Epithelial cell of esophagus (primary cell): ENCODE results near the gene FAM3C.
A peak's percentile ranks its signal among the peaks of the same experiment; 100 is the strongest.

Source experiments
- DNase-seq: peaks from one replicate; pipeline ENCODE4 v3.0.0; 2010; ENCODE audit warnings: low read depth
- H3K4me3 ChIP-seq: 2 replicates; pipeline ENCODE4 v1.5.1; 2011; ENCODE audit warnings: mild to moderate bottlenecking, low read length, control low read depth
- TF ChIP-seq, protein P1 (sequence below): IDR thresholded peaks from 2 replicates; pipeline ENCODE4 v1.5.1; 2011; ENCODE audit warnings: low read depth, mild to moderate bottlenecking, low read length, control low read depth, inconsistent platforms; ENCODE audit not compliant: insufficient read depth; ENCODE audit errors: missing control alignments

FAM3C gene

DNA sequence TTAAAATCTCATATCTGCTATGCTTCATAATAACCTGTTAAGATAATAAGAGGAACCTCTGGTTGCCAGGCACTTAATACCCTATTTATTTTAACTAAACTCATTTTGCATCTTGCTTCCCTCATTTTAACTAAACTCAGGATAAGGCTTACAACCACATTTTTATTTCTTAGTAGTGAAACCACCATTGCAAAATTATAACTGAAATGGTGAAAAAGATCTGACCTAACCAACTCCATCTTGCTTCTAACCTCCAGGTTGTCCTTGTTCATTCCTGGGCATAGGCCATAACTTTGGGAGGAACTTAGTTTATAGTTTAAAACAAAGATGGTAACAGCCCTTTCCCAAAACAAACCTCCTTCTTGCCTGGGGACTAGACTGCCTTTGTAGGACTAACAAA, 6.0 kb downstream of the FAM3C start:
- no peak overlapping the region for H3K4me3 ChIP-seq
- TF ChIP-seq, protein P1, sequence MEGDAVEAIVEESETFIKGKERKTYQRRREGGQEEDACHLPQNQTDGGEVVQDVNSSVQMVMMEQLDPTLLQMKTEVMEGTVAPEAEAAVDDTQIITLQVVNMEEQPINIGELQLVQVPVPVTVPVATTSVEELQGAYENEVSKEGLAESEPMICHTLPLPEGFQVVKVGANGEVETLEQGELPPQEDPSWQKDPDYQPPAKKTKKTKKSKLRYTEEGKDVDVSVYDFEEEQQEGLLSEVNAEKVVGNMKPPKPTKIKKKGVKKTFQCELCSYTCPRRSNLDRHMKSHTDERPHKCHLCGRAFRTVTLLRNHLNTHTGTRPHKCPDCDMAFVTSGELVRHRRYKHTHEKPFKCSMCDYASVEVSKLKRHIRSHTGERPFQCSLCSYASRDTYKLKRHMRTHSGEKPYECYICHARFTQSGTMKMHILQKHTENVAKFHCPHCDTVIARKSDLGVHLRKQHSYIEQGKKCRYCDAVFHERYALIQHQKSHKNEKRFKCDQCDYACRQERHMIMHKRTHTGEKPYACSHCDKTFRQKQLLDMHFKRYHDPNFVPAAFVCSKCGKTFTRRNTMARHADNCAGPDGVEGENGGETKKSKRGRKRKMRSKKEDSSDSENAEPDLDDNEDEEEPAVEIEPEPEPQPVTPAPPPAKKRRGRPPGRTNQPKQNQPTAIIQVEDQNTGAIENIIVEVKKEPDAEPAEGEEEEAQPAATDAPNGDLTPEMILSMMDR = no peak
- no peak for DNase-seq

- no peak overlapping the region for H3K4me3 ChIP-seq
- DNase-seq = no peak
- TF ChIP-seq, protein P1 = no peak
Measured at GRCh38 chr7:121388950-121389349, 7.2 kb downstream of the FAM3C start.

GRCh38 chr7:121385800-121386179, 10.3 kb downstream of the FAM3C start:
- H3K4me3 ChIP-seq = no peak overlapping the region
- DNase-seq = peak; percentile 10
- TF ChIP-seq, protein P1 = no peak

GRCh38 chr7:121385056-121385799, 10.9 kb downstream of the FAM3C start:
- TF ChIP-seq, protein P1 = no peak
- H3K4me3 ChIP-seq = no peak overlapping the region
- no peak for DNase-seq

GRCh38 chr7:121384265-121384664, 11.8 kb downstream of the FAM3C start:
- H3K4me3 ChIP-seq = no peak overlapping the region
- DNase-seq = no peak
- TF ChIP-seq, protein P1 = no peak

DNA sequence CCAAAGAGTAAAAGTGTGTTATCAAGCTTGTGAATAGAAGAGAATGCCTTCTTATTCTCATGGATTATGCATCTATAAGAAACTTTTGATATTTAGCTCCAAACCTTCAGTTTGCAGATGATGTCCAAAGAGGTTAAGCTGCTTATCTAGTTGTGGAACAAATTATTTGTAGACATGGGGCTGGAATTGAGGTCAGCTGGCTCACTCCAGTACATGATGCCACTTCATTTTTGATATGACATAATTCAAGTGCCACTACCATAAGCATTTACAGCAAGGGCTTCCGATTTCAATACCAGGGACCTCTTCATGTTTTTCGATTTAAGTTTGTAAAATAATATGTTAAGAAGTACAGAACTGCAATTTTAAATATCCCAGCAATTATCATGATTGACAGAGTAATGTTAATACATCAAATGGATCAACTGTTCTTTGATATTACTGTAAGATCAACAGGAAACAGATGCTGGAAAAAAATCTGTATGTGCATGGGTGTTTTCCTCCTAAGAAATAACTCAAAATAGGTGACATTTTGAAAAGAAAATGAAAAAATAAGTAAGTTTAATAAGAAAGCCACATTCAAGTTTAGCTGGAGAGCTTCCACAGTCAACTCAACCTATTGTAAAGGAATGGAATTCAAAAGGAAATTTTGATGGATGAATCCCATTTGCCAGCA, 12.7 kb downstream of the FAM3C start:
- H3K4me3 ChIP-seq = no peak overlapping the region
- DNase-seq = no peak
- TF ChIP-seq, protein P1 = no peak
